Kidney epithelial cell (primary cell): ENCODE measurements around the gene CPLX1. TPM values are rescaled to one million over a fixed set of nuclear protein-coding genes. Genes with fewer than 3 reads are reported as not detected.

Source experiments
- DNase-seq: peaks from one replicate; pipeline ENCODE4 v3.0.0-alpha.2; 2010; ENCODE audit warnings: low read depth
- H3K27me3 ChIP-seq: 2 replicates; pipeline ENCODE4 v1.6.0; 2011; ENCODE audit warnings: low read length; ENCODE audit not compliant: control insufficient read depth, insufficient read depth
- H3K36me3 ChIP-seq: 2 replicates; pipeline ENCODE4 v1.5.1; 2011; ENCODE audit warnings: low read length; ENCODE audit not compliant: control insufficient read depth, insufficient read depth
- H3K4me3 ChIP-seq: 2 replicates; pipeline ENCODE4 v1.5.1; 2011; ENCODE audit warnings: low read depth, mild to moderate bottlenecking, control low read depth, low read length
- total RNA-seq: library from RNA; depleted of rRNA; stranded (reverse); fragments of >200 nt; gene quantifications from 2 replicates; pipeline ENCODE4 v1.2.3, GENCODE V29; 2015
- TF ChIP-seq, protein P1 (sequence below): IDR thresholded peaks from 2 replicates; pipeline ENCODE4 v1.5.1; 2011; ENCODE audit warnings: mild to moderate bottlenecking, moderate library complexity, low read length, control low read depth, inconsistent platforms; ENCODE audit not compliant: insufficient read depth, poor library complexity, severe bottlenecking

Gene CPLX1
- total RNA-seq, 1 donor from 2014 or later, result 0.17 TPM

GRCh38 chr4:836750-837301 lies 10.9 kb upstream of the CPLX1 start:
- no peak for DNase-seq
- H3K27me3 ChIP-seq, result peaks cover 21% of the 10 kb centered on the region
- H3K4me3 ChIP-seq, result no peak overlapping the region
- TF ChIP-seq, protein P1, sequence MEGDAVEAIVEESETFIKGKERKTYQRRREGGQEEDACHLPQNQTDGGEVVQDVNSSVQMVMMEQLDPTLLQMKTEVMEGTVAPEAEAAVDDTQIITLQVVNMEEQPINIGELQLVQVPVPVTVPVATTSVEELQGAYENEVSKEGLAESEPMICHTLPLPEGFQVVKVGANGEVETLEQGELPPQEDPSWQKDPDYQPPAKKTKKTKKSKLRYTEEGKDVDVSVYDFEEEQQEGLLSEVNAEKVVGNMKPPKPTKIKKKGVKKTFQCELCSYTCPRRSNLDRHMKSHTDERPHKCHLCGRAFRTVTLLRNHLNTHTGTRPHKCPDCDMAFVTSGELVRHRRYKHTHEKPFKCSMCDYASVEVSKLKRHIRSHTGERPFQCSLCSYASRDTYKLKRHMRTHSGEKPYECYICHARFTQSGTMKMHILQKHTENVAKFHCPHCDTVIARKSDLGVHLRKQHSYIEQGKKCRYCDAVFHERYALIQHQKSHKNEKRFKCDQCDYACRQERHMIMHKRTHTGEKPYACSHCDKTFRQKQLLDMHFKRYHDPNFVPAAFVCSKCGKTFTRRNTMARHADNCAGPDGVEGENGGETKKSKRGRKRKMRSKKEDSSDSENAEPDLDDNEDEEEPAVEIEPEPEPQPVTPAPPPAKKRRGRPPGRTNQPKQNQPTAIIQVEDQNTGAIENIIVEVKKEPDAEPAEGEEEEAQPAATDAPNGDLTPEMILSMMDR, result no peak
- no peaks in the 10 kb centered on the region for H3K36me3 ChIP-seq

DNA sequence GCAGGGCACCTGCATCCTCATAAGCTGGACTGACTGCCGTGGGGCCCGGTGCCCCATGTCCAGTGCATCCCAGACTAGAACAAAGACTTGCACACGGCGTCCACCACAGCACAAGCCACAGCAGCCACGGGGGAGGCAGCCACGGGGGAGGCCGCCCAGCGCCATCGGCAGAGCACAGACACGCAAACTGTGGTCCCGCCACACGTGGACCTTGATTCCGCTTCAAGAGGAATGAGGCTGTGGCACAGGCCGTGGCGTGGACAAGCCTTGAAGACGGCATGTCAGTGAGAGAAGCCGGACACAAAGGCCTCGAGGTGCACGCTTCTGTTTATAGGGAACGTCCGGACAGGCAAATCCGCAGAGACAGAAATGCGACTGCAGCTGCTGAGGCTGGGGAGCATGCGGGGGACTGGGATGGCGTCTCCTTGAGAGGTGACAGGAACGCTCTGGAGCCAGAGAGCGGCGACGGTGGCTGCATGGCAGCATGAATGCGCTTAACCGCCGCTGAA lies 10.1 kb upstream of the CPLX1 start:
- H3K27me3 ChIP-seq, result peaks cover 21% of the 10 kb centered on the region
- no peak for DNase-seq
- TF ChIP-seq, protein P1, result no peak

GRCh38 chr4:835148-836002 lies 9.4 kb upstream of the CPLX1 start:
- peaks cover 24% of the 10 kb centered on the region for H3K27me3 ChIP-seq
- H3K4me3 ChIP-seq, result no peak overlapping the region
- DNase-seq, result no peak
- TF ChIP-seq, protein P1, result no peak
- no peaks in the 10 kb centered on the region for H3K36me3 ChIP-seq

More for the DNA sequence above, 10.1 kb upstream of the CPLX1 start:
- no peak overlapping the region for H3K4me3 ChIP-seq
- no peaks in the 10 kb centered on the region for H3K36me3 ChIP-seq

DNA sequence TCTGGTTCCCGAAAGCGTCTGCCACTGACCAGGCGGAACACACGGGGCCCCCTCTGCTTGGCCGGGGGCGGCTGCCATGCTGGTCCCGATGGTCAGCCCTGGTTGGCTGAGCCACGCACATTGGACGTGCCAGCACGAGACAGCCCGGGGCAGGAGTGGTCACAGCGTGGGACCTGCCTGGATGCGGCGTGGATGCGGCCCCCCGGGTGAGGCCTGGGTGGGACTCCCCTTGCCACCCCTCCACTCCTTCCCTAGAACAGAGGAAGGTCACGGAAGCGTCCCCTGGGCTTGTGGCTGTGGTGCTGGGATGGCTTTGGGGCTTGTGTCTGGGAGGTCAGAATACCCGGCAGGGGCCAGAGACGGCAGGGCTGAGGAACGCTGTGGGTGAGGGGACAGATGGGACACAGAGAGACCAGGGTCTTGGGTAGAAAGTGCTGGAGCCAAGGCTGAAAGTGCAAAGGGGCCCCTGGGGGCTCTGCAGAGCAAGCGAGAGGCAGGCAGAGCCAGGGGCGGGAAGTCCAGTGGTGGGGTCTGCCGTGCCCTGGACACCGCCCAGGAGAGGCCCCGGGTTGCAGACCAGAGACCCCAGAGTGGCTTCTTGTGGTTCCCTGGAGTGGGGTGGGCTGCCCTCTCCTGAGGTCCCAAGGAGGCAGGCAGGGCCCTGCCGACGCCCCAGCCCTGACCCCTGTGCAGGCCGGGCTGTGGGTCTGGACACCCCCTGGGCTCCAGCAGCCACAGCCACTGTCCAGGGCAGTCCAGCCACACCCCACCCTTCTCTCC lies 8.6 kb upstream of the CPLX1 start:
- TF ChIP-seq, protein P1, result no peak
- DNase-seq, result no peak
- H3K4me3 ChIP-seq, result no peak overlapping the region
- peaks cover 32% of the 10 kb centered on the region for H3K27me3 ChIP-seq
- no peaks in the 10 kb centered on the region for H3K36me3 ChIP-seq

GRCh38 chr4:833731-834367 lies 7.9 kb upstream of the CPLX1 start:
- Histone ChIP-seq H3K27me3 (peaks cover 38% of the 10 kb centered on the region), H3K4me3 (no peak overlapping the region), H3K36me3 (no peaks in the 10 kb centered on the region)
- no peak for DNase-seq
- TF ChIP-seq, protein P1, result no peak
